ENCODE data around the gene RHBDF1. TPM values are rescaled to one million over a fixed set of nuclear protein-coding genes. Genes with fewer than 3 reads are reported as not detected.

Gene RHBDF1
- total and polyA plus RNA-seq, 8 donors: 33.4 to 50.0 (median 39.7) TPM

GRCh38 chr16:83060-83603 lies 10.7 kb upstream of the RHBDF1 start:
- no peaks in the 10 kb centered on the region for H3K9me3 ChIP-seq
- H3K27me3 ChIP-seq: no peaks in the 10 kb centered on the region
- intact Hi-C loops (cut with DNase I): no loop called here
- peaks cover 22 to 48% of the 10 kb centered on the region in 2 donors for H3K4me1 ChIP-seq
- TF ChIP-seq CTCF (IDR thresholded peaks at IDR 0.05): no peak
- peaks cover 0 to 60% of the 10 kb centered on the region in 2 donors for H3K36me3 ChIP-seq
- DNase-seq: no peak
- H3K4me3 ChIP-seq: no peak overlapping the region
- H3K27ac ChIP-seq: no peak overlapping the region
- no peak for ATAC-seq

GRCh38 chr16:79151-80054 lies 7.0 kb upstream of the RHBDF1 start:
- peak overlapping the region in 1 of 2 donors; percentile 91 for H3K4me3 ChIP-seq
- H3K9me3 ChIP-seq: no peaks in the 10 kb centered on the region
- H3K4me1 ChIP-seq: peaks cover 33 to 60% of the 10 kb centered on the region in 2 donors
- H3K27ac ChIP-seq: peak overlapping the region; percentile 80 to 93
- peaks cover 0 to 1% of the 10 kb centered on the region in 2 donors for H3K27me3 ChIP-seq
- intact Hi-C loops (cut with DNase I): no loop called here
- DNase-seq (no peak), ATAC-seq (no peak)
- TF ChIP-seq CTCF (IDR thresholded peaks at IDR 0.05): no peak
- peaks cover 0 to 26% of the 10 kb centered on the region in 2 donors for H3K36me3 ChIP-seq

GRCh38 chr16:78444-79150 lies 6.2 kb upstream of the RHBDF1 start:
- peaks cover 0 to 9% of the 10 kb centered on the region in 2 donors for H3K27me3 ChIP-seq
- intact Hi-C loops (cut with DNase I): no loop called here
- ATAC-seq (peak; percentile 1), DNase-seq (no peak)
- H3K9me3 ChIP-seq: no peaks in the 10 kb centered on the region
- peak overlapping the region; percentile 80 to 93 for H3K27ac ChIP-seq
- TF ChIP-seq CTCF (IDR thresholded peaks at IDR 0.05): no peak
- peak overlapping the region; percentile 53 to 91 for H3K4me3 ChIP-seq
- H3K4me1 ChIP-seq: peaks cover 28 to 60% of the 10 kb centered on the region in 2 donors
- H3K36me3 ChIP-seq: peaks cover 0 to 22% of the 10 kb centered on the region in 2 donors

GRCh38 chr16:77807-78443 lies 5.5 kb upstream of the RHBDF1 start, which contains the start of gene MPG:
Gene MPG (plus strand): TSS chr16:78225. CDS start chr16:78310, 85 bp downstream.
- H3K9me3 ChIP-seq: no peaks in the 10 kb centered on the region
- ATAC-seq (peak; percentile 86), DNase-seq (peak; percentile 75 to 96 (median 90))
- TF ChIP-seq CTCF (IDR thresholded peaks at IDR 0.05): peak in 1 of 2 donors; percentile 10
- H3K4me3 ChIP-seq: peak within 1 kb of the TSS; percentile 53 to 91
- H3K4me1 ChIP-seq: peaks cover 28 to 66% of the 10 kb centered on the region in 2 donors
- peaks cover 0 to 18% of the 10 kb centered on the region in 2 donors for H3K36me3 ChIP-seq
- H3K27ac ChIP-seq: peak within 1 kb of the TSS; percentile 80 to 93
- intact Hi-C loops (cut with DNase I): no loop called here
- peaks cover 0 to 16% of the 10 kb centered on the region in 2 donors for H3K27me3 ChIP-seq

All from left lung (tissue), 10 donors.